IMR-90 (cell line): Measurements from ENCODE around the gene MEGF6. TPM values are rescaled to one million over a fixed set of nuclear protein-coding genes. Genes with fewer than 3 reads are reported as not detected.

Experiments
- ATAC-seq: fragments of 200-7000 bp; cut with Tn5 transposase; 2 replicates; pipeline ENCODE4 v1.9.1; 2020; ENCODE audit warnings: low read depth, mild to moderate bottlenecking, moderate library complexity
- BruUV-seq: library from RNA; stranded (reverse); fragments of 400-500 nt; replicated peaks from 2 replicates; lab custom pipeline; 2021; lab: Mats Ljungman, UMichigan
- CTCF ChIA-PET: fragments of 300-600 bp; formaldehyde crosslinking; extraction: SDS; loops from one replicate; lab custom pipeline; 2021; ENCODE audit warnings: antibody characterized with exemption; lab: Yijun Ruan, JAX
- POLR2A ChIA-PET: fragments of 300-600 bp; sonication (Branson Sonifier 250); formaldehyde crosslinking; loops from one replicate; lab custom pipeline; 2022; ENCODE audit warnings: antibody characterized with exemption; ENCODE audit not compliant: unreplicated experiment; lab: Charles Lee
- DNase-seq: peaks from one replicate; pipeline ENCODE4 v3.0.0; 2013
- H2AFZ ChIP-seq: replicated peaks from 2 replicates; pipeline ENCODE3; 2013; ENCODE audit warnings: low read length, mild to moderate bottlenecking; ENCODE audit not compliant: poor library complexity
- H2AK5ac ChIP-seq: 2 replicates; pipeline ENCODE4 v1.6.1; 2013; ENCODE audit warnings: low read depth, low read length, inconsistent platforms
- H2AK9ac ChIP-seq: replicated peaks from 2 replicates; pipeline ENCODE3; 2013; ENCODE audit warnings: mild to moderate bottlenecking, low read depth, low read length, moderate library complexity; ENCODE audit not compliant: poor library complexity
- H2BK120ac ChIP-seq: 2 replicates; pipeline ENCODE4 v1.6.1; 2013; ENCODE audit warnings: low read depth, low read length, inconsistent platforms
- H2BK15ac ChIP-seq: 3 replicates; pipeline ENCODE4 v1.6.1; 2013; ENCODE audit warnings: low read depth, low read length, inconsistent platforms
- H2BK20ac ChIP-seq: 2 replicates; pipeline ENCODE4 v1.6.1; 2013; ENCODE audit warnings: low read depth, mild to moderate bottlenecking, inconsistent platforms, low read length, moderate library complexity
- H2BK5ac ChIP-seq: 2 replicates; pipeline ENCODE4 v1.6.1; 2013; ENCODE audit warnings: mild to moderate bottlenecking, low read depth, low read length, inconsistent platforms; ENCODE audit not compliant: poor library complexity, severe bottlenecking
- H3K14ac ChIP-seq: replicated peaks from 2 replicates; pipeline ENCODE4 v1.6.1; 2013; ENCODE audit warnings: low read depth, low read length, inconsistent platforms
- H3K18ac ChIP-seq: 2 replicates; pipeline ENCODE4 v1.6.1; 2013; ENCODE audit warnings: low read depth, low read length, control low read depth
- H3K23ac ChIP-seq: 2 replicates; pipeline ENCODE4 v1.6.1; 2013; ENCODE audit warnings: low read depth, low read length, inconsistent platforms
- H3K27ac ChIP-seq: 2 replicates; pipeline ENCODE4 v1.5.1; 2013; ENCODE audit warnings: mild to moderate bottlenecking, control low read depth, low read length; ENCODE audit not compliant: insufficient read depth
- H3K27me3 ChIP-seq: 2 replicates; pipeline ENCODE4 v1.6.1; 2013; ENCODE audit warnings: low read length; ENCODE audit not compliant: control insufficient read depth, insufficient read depth
- H3K36me3 ChIP-seq: 2 replicates; pipeline ENCODE4 v1.6.1; 2013; ENCODE audit warnings: low read length, mixed read lengths; ENCODE audit not compliant: control insufficient read depth, insufficient read depth
- H3K4ac ChIP-seq: 2 replicates; pipeline ENCODE4 v1.6.1; 2013; ENCODE audit warnings: low read depth, low read length, inconsistent platforms
- H3K4me1 ChIP-seq: 2 replicates; pipeline ENCODE4 v1.6.1; 2013; ENCODE audit warnings: low read length, mixed read lengths; ENCODE audit not compliant: control insufficient read depth, insufficient read depth
- H3K4me2 ChIP-seq: 2 replicates; pipeline ENCODE4 v1.6.1; 2013; ENCODE audit warnings: low read depth, mild to moderate bottlenecking, control low read depth, low read length, moderate library complexity
- H3K4me3 ChIP-seq: 2 replicates; pipeline ENCODE4 v1.5.1; 2013; ENCODE audit warnings: low read depth, mild to moderate bottlenecking, control low read depth, low read length, moderate library complexity; ENCODE audit not compliant: insufficient read depth
- H3K56ac ChIP-seq: 2 replicates; pipeline ENCODE4 v1.6.1; 2013; ENCODE audit warnings: low read length, inconsistent platforms; ENCODE audit not compliant: insufficient read depth; ENCODE audit errors: extremely low read depth
- H3K79me1 ChIP-seq, 2 experiments: 2 replicates each; pipeline ENCODE4 v1.6.1; 2013; ENCODE audit warnings: low read length in 2 of 2, inconsistent platforms in 1 of 2, low read depth in 1 of 2
- H3K9ac ChIP-seq: 2 replicates; pipeline ENCODE4 v1.6.1; 2013; ENCODE audit warnings: low read depth, low read length, control low read depth
- H3K9me1 ChIP-seq: 2 replicates; pipeline ENCODE4 v1.6.1; 2013; ENCODE audit warnings: low read length, inconsistent platforms; ENCODE audit not compliant: insufficient read depth
- H3K9me3 ChIP-seq: 2 replicates; pipeline ENCODE4 v1.6.1; 2013; ENCODE audit warnings: low read length; ENCODE audit not compliant: control insufficient read depth, insufficient read depth
- H4K20me1 ChIP-seq: 2 replicates; pipeline ENCODE4 v1.6.1; 2013; ENCODE audit warnings: low read length, inconsistent platforms; ENCODE audit not compliant: insufficient read depth
- H4K5ac ChIP-seq: 2 replicates; pipeline ENCODE4 v1.6.1; 2013; ENCODE audit warnings: mild to moderate bottlenecking, low read depth, low read length, control low read depth
- H4K8ac ChIP-seq, 2 experiments: 2 replicates each; pipeline ENCODE4 v1.6.1; 2013; ENCODE audit warnings: low read depth in 2 of 2, low read length in 2 of 2, control low read depth in 1 of 2, inconsistent platforms in 1 of 2
- H4K91ac ChIP-seq: 2 replicates; pipeline ENCODE4 v1.6.1; 2013; ENCODE audit warnings: low read depth, low read length, inconsistent platforms; ENCODE audit not compliant: insufficient read depth
- BHLHE40 ChIP-seq: fragments of 150-350 bp; IDR thresholded peaks from 2 replicates; pipeline ENCODE4 v1.6.1; 2016; ENCODE audit warnings: mild to moderate bottlenecking, low read depth, low read length
- CEBPB ChIP-seq: IDR thresholded peaks from 2 replicates; pipeline ENCODE4 v1.6.1; 2012; ENCODE audit warnings: low read depth, low read length, improper control_type of control experiment
- CHD1 ChIP-seq: IDR thresholded peaks from 2 replicates; pipeline ENCODE4 v1.6.1; 2012; ENCODE audit warnings: low read depth, low read length, improper control_type of control experiment
- ELK1 ChIP-seq: fragments of 150-350 bp; IDR thresholded peaks from 2 replicates; pipeline ENCODE4 v1.6.1; 2016; ENCODE audit warnings: low read depth, mild to moderate bottlenecking, low read length, moderate library complexity, borderline replicate concordance
- FOS ChIP-seq: fragments of 150-350 bp; IDR thresholded peaks from 2 replicates; pipeline ENCODE4 v1.6.1; 2016; ENCODE audit warnings: low read depth, low read length
- MAFK ChIP-seq: IDR thresholded peaks from 2 replicates; pipeline ENCODE4 v1.6.1; 2012; ENCODE audit warnings: low read depth, low read length, improper control_type of control experiment
- MAZ ChIP-seq: IDR thresholded peaks from 2 replicates; pipeline ENCODE4 v1.6.1; 2012; ENCODE audit warnings: low read depth, mild to moderate bottlenecking, low read length, improper control_type of control experiment, moderate library complexity, borderline replicate concordance
- MXI1 ChIP-seq: IDR thresholded peaks from 2 replicates; pipeline ENCODE4 v1.6.1; 2012; ENCODE audit warnings: low read depth, mild to moderate bottlenecking, low read length, moderate library complexity, borderline replicate concordance
- NFE2L2 ChIP-seq: fragments of 150-350 bp; IDR thresholded peaks from 2 replicates; pipeline ENCODE4 v1.6.1; 2016; ENCODE audit warnings: low read depth, mild to moderate bottlenecking, low read length
- POLR2A ChIP-seq: IDR thresholded peaks from 2 replicates; pipeline ENCODE4 v1.6.1; 2012; ENCODE audit warnings: mild to moderate bottlenecking, low read depth, low read length
- RAD21 ChIP-seq: IDR thresholded peaks from 2 replicates; pipeline ENCODE4 v1.6.1; 2012; ENCODE audit warnings: low read length, improper control_type of control experiment
- RCOR1 ChIP-seq: IDR thresholded peaks from 2 replicates; pipeline ENCODE4 v1.6.1; 2012; ENCODE audit warnings: mild to moderate bottlenecking, low read length, improper control_type of control experiment; ENCODE audit not compliant: insufficient replicate concordance
- RFX5 ChIP-seq: IDR thresholded peaks from 2 replicates; pipeline ENCODE4 v1.8.0; 2012; ENCODE audit warnings: low read depth, mild to moderate bottlenecking, low read length, moderate library complexity
- SMC3 ChIP-seq: fragments of 150-350 bp; IDR thresholded peaks from 2 replicates; pipeline ENCODE4 v1.6.1; 2016; ENCODE audit warnings: low read depth, mild to moderate bottlenecking, antibody characterized with exemption, low read length, moderate library complexity
- WGBS, 2 experiments: methylation state at CpG; one replicate each; pipeline versions ENCODE4 v1.1.5 to v1.1.7; 2013; ENCODE audit warnings: missing lambda C conversion rate in 2 of 2; ENCODE audit not compliant: insufficient read length in 1 of 2; ENCODE audit errors: extremely low coverage in 2 of 2; 5-methylcytosine and 5-hydroxymethylcytosine counted together
- dilution Hi-C: fragments of 300-500 bp; cut with HindIII; formaldehyde crosslinking; loops from one replicate; pipeline ENCODE4 v1.14.3; 2018; ENCODE audit warnings: low sequenced_read_pairs; ENCODE audit not compliant: unreplicated experiment
- in situ Hi-C: fragments of 300-500 bp; cut with MboI; formaldehyde crosslinking; loops from 3 replicates; pipeline ENCODE4 v1.14.3; 2019; ENCODE audit warnings: low sequenced_read_pairs, inconsistent platforms, mixed read lengths
- intact Hi-C: fragments of 100-400 bp; cut with micrococcal nuclease; formaldehyde crosslinking; loops from 2 replicates; pipeline ENCODE4 v1.10.0; 2022
- polyA plus RNA-seq, 3 experiments: library from polyadenylated mRNA; depleted of rRNA; stranded (reverse); fragments of >200 nt; gene quantifications; 2 replicates each; pipeline ENCODE4 v1.2.3, GENCODE V29; 2012; ENCODE audit warnings: low replicate concordance in 1 of 3
- total RNA-seq: library from RNA; depleted of rRNA; stranded (reverse); fragments of >200 nt; gene quantifications from 2 replicates; pipeline ENCODE4 v1.2.3, GENCODE V29; 2012
- TF ChIP-seq, protein P1 (sequence below): fragments of 150-350 bp; IDR thresholded peaks from 2 replicates; pipeline ENCODE4 v1.6.1; 2017; ENCODE audit warnings: mild to moderate bottlenecking, antibody characterized with exemption, low read length, low read depth
- TF ChIP-seq, protein P2 (sequence below): conservative IDR thresholded peaks from 2 replicates; pipeline ENCODE4 v1.5.1; 2012; ENCODE audit warnings: mild to moderate bottlenecking, low read depth, low read length, improper control_type of control experiment

The MEGF6 gene
- total and polyA plus RNA-seq, 2 of the 4 experiments (the other 2 are of a cell fraction) = 0.72 to 4.1 TPM

DNA sequence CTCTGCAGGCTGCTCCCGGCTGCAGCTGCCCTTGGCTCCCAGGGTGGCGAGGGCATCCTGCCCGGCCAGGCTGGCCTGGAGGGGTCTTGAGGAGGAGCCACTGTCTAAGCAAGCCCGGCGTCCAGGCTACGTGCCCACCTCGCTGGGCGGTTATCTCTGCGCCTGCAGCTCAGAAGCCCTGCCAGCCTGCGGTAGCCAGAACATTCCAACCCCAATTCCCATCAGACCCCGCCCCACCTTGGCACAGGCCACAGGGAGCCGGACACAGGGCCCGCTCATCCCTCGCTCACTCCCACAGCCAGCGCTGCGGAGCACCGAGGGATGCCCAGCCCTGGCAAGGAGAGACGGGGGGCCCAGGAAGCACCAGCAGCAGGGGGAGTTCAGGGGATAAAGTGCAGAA is 53.9 kb downstream of the MEGF6 start:
- H3K36me3 ChIP-seq = no peaks in the 10 kb centered on the region
- no peak for DNase-seq
- H2AFZ ChIP-seq = no peak overlapping the region
- ChIA-PET POLR2A (no interaction called here), CTCF (no interaction called here)
- no peak overlapping the region for H3K4me2 ChIP-seq
- H3K14ac ChIP-seq = no peak overlapping the region
- H3K79me1 ChIP-seq = no peaks in the 10 kb centered on the region
- H3K9me3 ChIP-seq = peaks cover 7% of the 10 kb centered on the region
- H2BK120ac ChIP-seq = no peak overlapping the region
- H2BK15ac ChIP-seq = no peak overlapping the region
- H3K9me1 ChIP-seq = no peaks in the 10 kb centered on the region
- no peak overlapping the region for H4K5ac ChIP-seq
- H4K8ac ChIP-seq = no peak overlapping the region
- no peak overlapping the region for H2AK9ac ChIP-seq
- H4K91ac ChIP-seq = no peak overlapping the region
- H2BK5ac ChIP-seq = no peak overlapping the region
- BruUV-seq = no TSS peak
- peaks cover 7% of the 10 kb centered on the region; the same call in 1 of the 2 replicates for H3K4me1 ChIP-seq
- H3K27ac ChIP-seq = no peak overlapping the region
- no peak overlapping the region for H3K23ac ChIP-seq
- no peaks in the 10 kb centered on the region for H4K20me1 ChIP-seq
- H3K4ac ChIP-seq = no peak overlapping the region
- no peak overlapping the region for H3K56ac ChIP-seq
- intact Hi-C loops = no loop called here
- TF ChIP-seq CEBPB (no peak), ELK1 (no peak), NFE2L2 (no peak), RAD21 (no peak), FOS (no peak), BHLHE40 (no peak), MAFK (no peak), MAZ (no peak), CHD1 (no peak), POLR2A (no peak), MXI1 (no peak), RCOR1 (no peak), RFX5 (no peak), SMC3 (no peak)
- TF ChIP-seq, protein P1, sequence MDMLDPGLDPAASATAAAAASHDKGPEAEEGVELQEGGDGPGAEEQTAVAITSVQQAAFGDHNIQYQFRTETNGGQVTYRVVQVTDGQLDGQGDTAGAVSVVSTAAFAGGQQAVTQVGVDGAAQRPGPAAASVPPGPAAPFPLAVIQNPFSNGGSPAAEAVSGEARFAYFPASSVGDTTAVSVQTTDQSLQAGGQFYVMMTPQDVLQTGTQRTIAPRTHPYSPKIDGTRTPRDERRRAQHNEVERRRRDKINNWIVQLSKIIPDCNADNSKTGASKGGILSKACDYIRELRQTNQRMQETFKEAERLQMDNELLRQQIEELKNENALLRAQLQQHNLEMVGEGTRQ = no peak
- TF ChIP-seq, protein P2, sequence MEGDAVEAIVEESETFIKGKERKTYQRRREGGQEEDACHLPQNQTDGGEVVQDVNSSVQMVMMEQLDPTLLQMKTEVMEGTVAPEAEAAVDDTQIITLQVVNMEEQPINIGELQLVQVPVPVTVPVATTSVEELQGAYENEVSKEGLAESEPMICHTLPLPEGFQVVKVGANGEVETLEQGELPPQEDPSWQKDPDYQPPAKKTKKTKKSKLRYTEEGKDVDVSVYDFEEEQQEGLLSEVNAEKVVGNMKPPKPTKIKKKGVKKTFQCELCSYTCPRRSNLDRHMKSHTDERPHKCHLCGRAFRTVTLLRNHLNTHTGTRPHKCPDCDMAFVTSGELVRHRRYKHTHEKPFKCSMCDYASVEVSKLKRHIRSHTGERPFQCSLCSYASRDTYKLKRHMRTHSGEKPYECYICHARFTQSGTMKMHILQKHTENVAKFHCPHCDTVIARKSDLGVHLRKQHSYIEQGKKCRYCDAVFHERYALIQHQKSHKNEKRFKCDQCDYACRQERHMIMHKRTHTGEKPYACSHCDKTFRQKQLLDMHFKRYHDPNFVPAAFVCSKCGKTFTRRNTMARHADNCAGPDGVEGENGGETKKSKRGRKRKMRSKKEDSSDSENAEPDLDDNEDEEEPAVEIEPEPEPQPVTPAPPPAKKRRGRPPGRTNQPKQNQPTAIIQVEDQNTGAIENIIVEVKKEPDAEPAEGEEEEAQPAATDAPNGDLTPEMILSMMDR = no peak
- no peak overlapping the region for H3K9ac ChIP-seq
- no peak overlapping the region for H2AK5ac ChIP-seq
- 53% methylated on average over 2 of the region's 18 CpGs; no CpG with 5 or more reads in 1 of the 2 experiments for WGBS, 2 experiments
- H2BK20ac ChIP-seq = no peak overlapping the region
- ATAC-seq = no peak
- no peak overlapping the region for H3K4me3 ChIP-seq
- dilution Hi-C loops = no loop called here
- H3K18ac ChIP-seq = no peak overlapping the region
- peaks cover 18% of the 10 kb centered on the region for H3K27me3 ChIP-seq
- in situ Hi-C loops = loop anchor here (5.0 kb wide), 1 partner anchor 65 kb away; no protein-coding TSS in a partner anchor
